ENCODE data around the gene TBC1D1.
A peak's percentile ranks its signal among the peaks of the same experiment; 100 is the strongest.

TBC1D1 gene

GRCh38 chr4:38106311-38106710 lies 215.4 kb downstream of the TBC1D1 start:
- DNase-seq = peak; percentile 56

GRCh38 chr4:38106886-38107514 lies 216.1 kb downstream of the TBC1D1 start:
- DNase-seq = no peak

GRCh38 chr4:38107818-38108217 lies 216.9 kb downstream of the TBC1D1 start:
- no peak for DNase-seq

- DNase-seq = no peak
Observed at GRCh38 chr4:38109370-38109769, 218.5 kb downstream of the TBC1D1 start.

- no peak for DNase-seq
Observed at GRCh38 chr4:38109896-38110295, 219.0 kb downstream of the TBC1D1 start.

GRCh38 chr4:38111024-38111423 lies 220.1 kb downstream of the TBC1D1 start:
- no peak for DNase-seq

- no peak for DNase-seq
Observed at GRCh38 chr4:38111717-38112116, 220.8 kb downstream of the TBC1D1 start.

GRCh38 chr4:38113132-38113531 lies 222.2 kb downstream of the TBC1D1 start:
- no peak for DNase-seq

- DNase-seq = no peak
Observed at GRCh38 chr4:38113551-38113950, 222.7 kb downstream of the TBC1D1 start.

- peak; percentile 18 for DNase-seq
Observed at GRCh38 chr4:38114386-38115150, 223.7 kb downstream of the TBC1D1 start.

GRCh38 chr4:38115601-38116000 lies 224.7 kb downstream of the TBC1D1 start:
- no peak for DNase-seq

GRCh38 chr4:38117591-38117990 lies 226.7 kb downstream of the TBC1D1 start:
- DNase-seq = no peak

- peak; percentile 50 for DNase-seq
Observed at GRCh38 chr4:38119668-38120385, 228.9 kb downstream of the TBC1D1 start.

- no peak for DNase-seq
Observed at GRCh38 chr4:38120772-38121171, 229.9 kb downstream of the TBC1D1 start.

- no peak for DNase-seq
Observed at GRCh38 chr4:38122060-38122459, 231.2 kb downstream of the TBC1D1 start.

GRCh38 chr4:38123555-38123954 lies 232.7 kb downstream of the TBC1D1 start:
- no peak for DNase-seq

- no peak for DNase-seq
Observed at GRCh38 chr4:38124961-38125360, 234.1 kb downstream of the TBC1D1 start.

GRCh38 chr4:38125816-38126215 lies 234.9 kb downstream of the TBC1D1 start:
- no peak for DNase-seq

GRCh38 chr4:38128478-38129459 lies 237.9 kb downstream of the TBC1D1 start:
- no peak for DNase-seq

- DNase-seq = no peak
Observed at GRCh38 chr4:38129460-38130227, 238.8 kb downstream of the TBC1D1 start.

- DNase-seq = no peak
Observed at GRCh38 chr4:38130884-38131283, 240.0 kb downstream of the TBC1D1 start.
